ENCODE results near the gene SDK1. TPM values are rescaled to one million over a fixed set of nuclear protein-coding genes. Genes with fewer than 3 reads are reported as not detected.

Gene SDK1
- total and polyA plus RNA-seq, 4 donors, result 0.12 to 0.47 (median 0.36) TPM

DNA sequence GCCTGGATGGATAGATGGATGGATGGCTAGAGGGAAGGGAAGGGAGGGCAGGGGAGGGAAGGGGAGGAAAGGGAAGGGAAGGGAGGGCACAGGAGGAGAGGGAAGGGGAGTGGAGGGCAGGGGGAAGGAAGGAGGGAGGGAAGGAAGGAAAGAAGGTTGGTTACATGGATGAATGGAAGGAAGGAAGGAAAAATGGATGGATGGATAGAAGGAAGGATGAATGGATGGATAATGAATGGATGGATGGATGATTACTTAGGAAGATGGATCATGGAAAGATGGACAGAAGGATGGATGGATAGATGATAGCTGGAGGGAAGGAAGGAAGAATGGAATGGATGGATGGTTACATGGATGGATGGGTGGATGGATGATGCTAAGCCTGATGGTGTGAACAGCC is 929.3 kb downstream of the SDK1 start:
- H3K36me3 ChIP-seq (ENCODE audit: control insufficient read depth in 4 of 4, insufficient read depth in 3 of 4, low read depth in 1 of 4, low read length in 3 of 4), result no peaks in the 10 kb centered on the region
- no peak for DNase-seq (ENCODE audit: low spot score)
- no peaks in the 10 kb centered on the region for H3K9me3 ChIP-seq (ENCODE audit: control insufficient read depth in 4 of 4, low read length in 3 of 4)
- H3K27ac ChIP-seq (ENCODE audit: low read depth in 1 of 2, low read length in 2 of 2), result no peak overlapping the region
- H3K4me1 ChIP-seq (ENCODE audit: control insufficient read depth in 4 of 4, insufficient read depth in 4 of 4, low read length in 3 of 4), result no peaks in the 10 kb centered on the region
- no peak overlapping the region for H3K4me3 ChIP-seq (ENCODE audit: low read depth in 1 of 3, low read length in 3 of 3)
- no peak overlapping the region for H3K9ac ChIP-seq (ENCODE audit: low read depth in 1 of 2, low read length in 2 of 2)
- no peak for TF ChIP-seq FOXA2 (IDR thresholded peaks at IDR 0.05)
- no peak for TF ChIP-seq ZBTB33 (IDR thresholded peaks at IDR 0.05)
- TF ChIP-seq FOXA1 (IDR thresholded peaks at IDR 0.05), result no peak
- TF ChIP-seq JUND (IDR thresholded peaks at IDR 0.05), result no peak
- TF ChIP-seq GABPA (IDR thresholded peaks at IDR 0.05 in 1 of 2, conservative IDR thresholded peaks at IDR 0.05 in 1 of 2), result no peak
- TF ChIP-seq, protein P1, sequence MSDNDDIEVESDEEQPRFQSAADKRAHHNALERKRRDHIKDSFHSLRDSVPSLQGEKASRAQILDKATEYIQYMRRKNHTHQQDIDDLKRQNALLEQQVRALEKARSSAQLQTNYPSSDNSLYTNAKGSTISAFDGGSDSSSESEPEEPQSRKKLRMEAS (IDR thresholded peaks at IDR 0.05), result no peak
- TF ChIP-seq EGR1 (IDR thresholded peaks at IDR 0.05; ENCODE audit: low read depth in 2 of 2), result no peak
- TF ChIP-seq YY1 (IDR thresholded peaks at IDR 0.05), result no peak
- TF ChIP-seq SP1 (IDR thresholded peaks at IDR 0.05), result no peak
- H3K27me3 ChIP-seq (ENCODE audit: control insufficient read depth in 4 of 4, insufficient read depth in 4 of 4, low read length in 3 of 4), result no peaks in the 10 kb centered on the region

- DNase-seq (ENCODE audit: low spot score), result no peak
- Histone ChIP-seq H3K27me3 (ENCODE audit: control insufficient read depth in 4 of 4, insufficient read depth in 4 of 4, low read length in 3 of 4) (no peaks in the 10 kb centered on the region), H3K9ac (ENCODE audit: low read depth in 1 of 2, low read length in 2 of 2) (no peak overlapping the region), H3K9me3 (ENCODE audit: control insufficient read depth in 4 of 4, low read length in 3 of 4) (no peaks in the 10 kb centered on the region), H3K4me1 (ENCODE audit: control insufficient read depth in 4 of 4, insufficient read depth in 4 of 4, low read length in 3 of 4) (no peaks in the 10 kb centered on the region), H3K36me3 (ENCODE audit: control insufficient read depth in 4 of 4, insufficient read depth in 3 of 4, low read depth in 1 of 4, low read length in 3 of 4) (no peaks in the 10 kb centered on the region), H3K4me3 (ENCODE audit: low read depth in 1 of 3, low read length in 3 of 3) (no peak overlapping the region), H3K27ac (ENCODE audit: low read depth in 1 of 2, low read length in 2 of 2) (no peak overlapping the region)
- WGBS, result 90% methylated on average over 15 of the region's 15 CpGs
- TF ChIP-seq NR2F2 (IDR thresholded peaks at IDR 0.05), result no peak
- TF ChIP-seq ZBTB33 (IDR thresholded peaks at IDR 0.05), result no peak
- no peak for TF ChIP-seq HNF4G (IDR thresholded peaks at IDR 0.05)
- no peak for TF ChIP-seq EGR1 (IDR thresholded peaks at IDR 0.05; ENCODE audit: low read depth in 2 of 2)
Measured at GRCh38 chr7:4233146-4233545, 932.1 kb downstream of the SDK1 start.

GRCh38 chr7:4233621-4234497 is 932.8 kb downstream of the SDK1 start:
- H3K9me3 ChIP-seq (ENCODE audit: control insufficient read depth in 4 of 4, low read length in 3 of 4), result no peaks in the 10 kb centered on the region
- no peak for DNase-seq (ENCODE audit: low spot score)
- WGBS, result 91% methylated on average over 26 of the region's 26 CpGs
- H3K27me3 ChIP-seq (ENCODE audit: control insufficient read depth in 4 of 4, insufficient read depth in 4 of 4, low read length in 3 of 4), result no peaks in the 10 kb centered on the region
- no peaks in the 10 kb centered on the region for H3K4me1 ChIP-seq (ENCODE audit: control insufficient read depth in 4 of 4, insufficient read depth in 4 of 4, low read length in 3 of 4)
- H3K4me3 ChIP-seq (ENCODE audit: low read depth in 1 of 3, low read length in 3 of 3), result no peak overlapping the region
- H3K36me3 ChIP-seq (ENCODE audit: control insufficient read depth in 4 of 4, insufficient read depth in 3 of 4, low read depth in 1 of 4, low read length in 3 of 4), result no peaks in the 10 kb centered on the region
- H3K27ac ChIP-seq (ENCODE audit: low read depth in 1 of 2, low read length in 2 of 2), result no peak overlapping the region
- no peak overlapping the region for H3K9ac ChIP-seq (ENCODE audit: low read depth in 1 of 2, low read length in 2 of 2)
- TF ChIP-seq YY1 (IDR thresholded peaks at IDR 0.05) (no peak), FOXA1 (IDR thresholded peaks at IDR 0.05) (no peak), FOXA2 (IDR thresholded peaks at IDR 0.05) (no peak), NR2F2 (IDR thresholded peaks at IDR 0.05) (no peak), HNF4A (conservative IDR thresholded peaks at IDR 0.05) (no peak), HNF4G (IDR thresholded peaks at IDR 0.05) (no peak), TAF1 (conservative IDR thresholded peaks at IDR 0.05) (no peak)
- TF ChIP-seq, protein P1 (IDR thresholded peaks at IDR 0.05), result no peak
- TF ChIP-seq, protein P2, sequence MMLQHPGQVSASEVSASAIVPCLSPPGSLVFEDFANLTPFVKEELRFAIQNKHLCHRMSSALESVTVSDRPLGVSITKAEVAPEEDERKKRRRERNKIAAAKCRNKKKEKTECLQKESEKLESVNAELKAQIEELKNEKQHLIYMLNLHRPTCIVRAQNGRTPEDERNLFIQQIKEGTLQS (IDR thresholded peaks at IDR 0.05), result no peak
- TF ChIP-seq, protein P3, sequence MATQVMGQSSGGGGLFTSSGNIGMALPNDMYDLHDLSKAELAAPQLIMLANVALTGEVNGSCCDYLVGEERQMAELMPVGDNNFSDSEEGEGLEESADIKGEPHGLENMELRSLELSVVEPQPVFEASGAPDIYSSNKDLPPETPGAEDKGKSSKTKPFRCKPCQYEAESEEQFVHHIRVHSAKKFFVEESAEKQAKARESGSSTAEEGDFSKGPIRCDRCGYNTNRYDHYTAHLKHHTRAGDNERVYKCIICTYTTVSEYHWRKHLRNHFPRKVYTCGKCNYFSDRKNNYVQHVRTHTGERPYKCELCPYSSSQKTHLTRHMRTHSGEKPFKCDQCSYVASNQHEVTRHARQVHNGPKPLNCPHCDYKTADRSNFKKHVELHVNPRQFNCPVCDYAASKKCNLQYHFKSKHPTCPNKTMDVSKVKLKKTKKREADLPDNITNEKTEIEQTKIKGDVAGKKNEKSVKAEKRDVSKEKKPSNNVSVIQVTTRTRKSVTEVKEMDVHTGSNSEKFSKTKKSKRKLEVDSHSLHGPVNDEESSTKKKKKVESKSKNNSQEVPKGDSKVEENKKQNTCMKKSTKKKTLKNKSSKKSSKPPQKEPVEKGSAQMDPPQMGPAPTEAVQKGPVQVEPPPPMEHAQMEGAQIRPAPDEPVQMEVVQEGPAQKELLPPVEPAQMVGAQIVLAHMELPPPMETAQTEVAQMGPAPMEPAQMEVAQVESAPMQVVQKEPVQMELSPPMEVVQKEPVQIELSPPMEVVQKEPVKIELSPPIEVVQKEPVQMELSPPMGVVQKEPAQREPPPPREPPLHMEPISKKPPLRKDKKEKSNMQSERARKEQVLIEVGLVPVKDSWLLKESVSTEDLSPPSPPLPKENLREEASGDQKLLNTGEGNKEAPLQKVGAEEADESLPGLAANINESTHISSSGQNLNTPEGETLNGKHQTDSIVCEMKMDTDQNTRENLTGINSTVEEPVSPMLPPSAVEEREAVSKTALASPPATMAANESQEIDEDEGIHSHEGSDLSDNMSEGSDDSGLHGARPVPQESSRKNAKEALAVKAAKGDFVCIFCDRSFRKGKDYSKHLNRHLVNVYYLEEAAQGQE (IDR thresholded peaks at IDR 0.05), result no peak
- TF ChIP-seq, protein P4, sequence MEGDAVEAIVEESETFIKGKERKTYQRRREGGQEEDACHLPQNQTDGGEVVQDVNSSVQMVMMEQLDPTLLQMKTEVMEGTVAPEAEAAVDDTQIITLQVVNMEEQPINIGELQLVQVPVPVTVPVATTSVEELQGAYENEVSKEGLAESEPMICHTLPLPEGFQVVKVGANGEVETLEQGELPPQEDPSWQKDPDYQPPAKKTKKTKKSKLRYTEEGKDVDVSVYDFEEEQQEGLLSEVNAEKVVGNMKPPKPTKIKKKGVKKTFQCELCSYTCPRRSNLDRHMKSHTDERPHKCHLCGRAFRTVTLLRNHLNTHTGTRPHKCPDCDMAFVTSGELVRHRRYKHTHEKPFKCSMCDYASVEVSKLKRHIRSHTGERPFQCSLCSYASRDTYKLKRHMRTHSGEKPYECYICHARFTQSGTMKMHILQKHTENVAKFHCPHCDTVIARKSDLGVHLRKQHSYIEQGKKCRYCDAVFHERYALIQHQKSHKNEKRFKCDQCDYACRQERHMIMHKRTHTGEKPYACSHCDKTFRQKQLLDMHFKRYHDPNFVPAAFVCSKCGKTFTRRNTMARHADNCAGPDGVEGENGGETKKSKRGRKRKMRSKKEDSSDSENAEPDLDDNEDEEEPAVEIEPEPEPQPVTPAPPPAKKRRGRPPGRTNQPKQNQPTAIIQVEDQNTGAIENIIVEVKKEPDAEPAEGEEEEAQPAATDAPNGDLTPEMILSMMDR (IDR thresholded peaks at IDR 0.05; ENCODE audit: low read depth, low read length, missing input control), result no peak

All from liver (tissue), 9 donors.